ENCODE data around the gene OPRL1.
A peak's percentile ranks its signal among the peaks of the same experiment; 100 is the strongest.

Gene OPRL1

GRCh38 chr20:64092258-64093012 is 12.6 kb downstream of the OPRL1 start:
- H3K27ac ChIP-seq (ENCODE audit: low read depth, low read length, poor library complexity, severe bottlenecking), result no peak overlapping the region
- H3K36me3 ChIP-seq (ENCODE audit: insufficient read depth, low read length), result no peaks in the 10 kb centered on the region
- H3K9me2 ChIP-seq (ENCODE audit: low read depth, low read length), result no peaks in the 10 kb centered on the region
- no peak overlapping the region for H2AFZ ChIP-seq (ENCODE audit: low read length)
- H3K4me2 ChIP-seq (ENCODE audit: low read length), result peak overlapping the region; percentile 12; the same call in 1 of the 2 replicates
- H3K9ac ChIP-seq (ENCODE audit: low read length), result no peak overlapping the region
- H3K4me3 ChIP-seq (ENCODE audit: low read depth, low read length, poor library complexity, severe bottlenecking), result no peak overlapping the region
- 0 out of 2 replicates have a peak, but pooled peaks cover 3% of the 10 kb centered on the region for H3K9me3 ChIP-seq (ENCODE audit: low read length)
- H3F3A ChIP-seq (ENCODE audit: insufficient read depth, low read length), result no peaks in the 10 kb centered on the region
- no peak for TF ChIP-seq EZH2 (IDR thresholded peaks at IDR 0.05; ENCODE audit: borderline replicate concordance, low read length)
- TF ChIP-seq, protein P1, sequence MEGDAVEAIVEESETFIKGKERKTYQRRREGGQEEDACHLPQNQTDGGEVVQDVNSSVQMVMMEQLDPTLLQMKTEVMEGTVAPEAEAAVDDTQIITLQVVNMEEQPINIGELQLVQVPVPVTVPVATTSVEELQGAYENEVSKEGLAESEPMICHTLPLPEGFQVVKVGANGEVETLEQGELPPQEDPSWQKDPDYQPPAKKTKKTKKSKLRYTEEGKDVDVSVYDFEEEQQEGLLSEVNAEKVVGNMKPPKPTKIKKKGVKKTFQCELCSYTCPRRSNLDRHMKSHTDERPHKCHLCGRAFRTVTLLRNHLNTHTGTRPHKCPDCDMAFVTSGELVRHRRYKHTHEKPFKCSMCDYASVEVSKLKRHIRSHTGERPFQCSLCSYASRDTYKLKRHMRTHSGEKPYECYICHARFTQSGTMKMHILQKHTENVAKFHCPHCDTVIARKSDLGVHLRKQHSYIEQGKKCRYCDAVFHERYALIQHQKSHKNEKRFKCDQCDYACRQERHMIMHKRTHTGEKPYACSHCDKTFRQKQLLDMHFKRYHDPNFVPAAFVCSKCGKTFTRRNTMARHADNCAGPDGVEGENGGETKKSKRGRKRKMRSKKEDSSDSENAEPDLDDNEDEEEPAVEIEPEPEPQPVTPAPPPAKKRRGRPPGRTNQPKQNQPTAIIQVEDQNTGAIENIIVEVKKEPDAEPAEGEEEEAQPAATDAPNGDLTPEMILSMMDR (IDR thresholded peaks at IDR 0.05; ENCODE audit: low read length), result no peak
- H3K4me1 ChIP-seq (ENCODE audit: insufficient read depth, low read length, severe bottlenecking), result no peaks in the 10 kb centered on the region
- no peaks in the 10 kb centered on the region for H4K20me1 ChIP-seq (ENCODE audit: insufficient read depth, low read length)
- no peaks in the 10 kb centered on the region for H3K79me2 ChIP-seq (ENCODE audit: insufficient read depth, low read length)
- H3K27me3 ChIP-seq (ENCODE audit: insufficient read depth, low read length), result peaks cover 6% of the 10 kb centered on the region; the same call in 1 of the 2 replicates

GRCh38 chr20:64093013-64093503 is 13.2 kb downstream of the OPRL1 start:
- H3K4me1 ChIP-seq (ENCODE audit: insufficient read depth, low read length, severe bottlenecking), result no peaks in the 10 kb centered on the region
- H3K36me3 ChIP-seq (ENCODE audit: insufficient read depth, low read length), result no peaks in the 10 kb centered on the region
- H3K9me3 ChIP-seq (ENCODE audit: low read length), result no peaks in the 10 kb centered on the region
- H4K20me1 ChIP-seq (ENCODE audit: insufficient read depth, low read length), result no peaks in the 10 kb centered on the region
- no peak overlapping the region for H2AFZ ChIP-seq (ENCODE audit: low read length)
- H3K79me2 ChIP-seq (ENCODE audit: insufficient read depth, low read length), result no peaks in the 10 kb centered on the region
- TF ChIP-seq, protein P1 (IDR thresholded peaks at IDR 0.05; ENCODE audit: low read length), result no peak
- no peak for TF ChIP-seq EZH2 (IDR thresholded peaks at IDR 0.05; ENCODE audit: borderline replicate concordance, low read length)
- no peak overlapping the region for H3K4me3 ChIP-seq (ENCODE audit: low read depth, low read length, poor library complexity, severe bottlenecking)
- H3K27ac ChIP-seq (ENCODE audit: low read depth, low read length, poor library complexity, severe bottlenecking), result no peak overlapping the region
- peaks cover under 1% of the 10 kb centered on the region; the same call in 1 of the 2 replicates for H3K27me3 ChIP-seq (ENCODE audit: insufficient read depth, low read length)
- no peaks in the 10 kb centered on the region for H3K9me2 ChIP-seq (ENCODE audit: low read depth, low read length)
- H3F3A ChIP-seq (ENCODE audit: insufficient read depth, low read length), result no peaks in the 10 kb centered on the region
- H3K9ac ChIP-seq (ENCODE audit: low read length), result no peak overlapping the region
- no peak overlapping the region for H3K4me2 ChIP-seq (ENCODE audit: low read length)

GRCh38 chr20:64095455-64095854 is 15.6 kb downstream of the OPRL1 start:
- Histone ChIP-seq H3K27ac (ENCODE audit: low read depth, low read length, poor library complexity, severe bottlenecking) (no peak overlapping the region), H3K4me2 (ENCODE audit: low read length) (no peak overlapping the region), H3K4me3 (ENCODE audit: low read depth, low read length, poor library complexity, severe bottlenecking) (no peak overlapping the region), H3K9me2 (ENCODE audit: low read depth, low read length) (no peaks in the 10 kb centered on the region), H3K9me3 (ENCODE audit: low read length) (no peaks in the 10 kb centered on the region), H3K27me3 (ENCODE audit: insufficient read depth, low read length) (no peaks in the 10 kb centered on the region), H3K36me3 (ENCODE audit: insufficient read depth, low read length) (no peaks in the 10 kb centered on the region), H2AFZ (ENCODE audit: low read length) (no peak overlapping the region), H3K9ac (ENCODE audit: low read length) (no peak overlapping the region), H3K79me2 (ENCODE audit: insufficient read depth, low read length) (no peaks in the 10 kb centered on the region), H3F3A (ENCODE audit: insufficient read depth, low read length) (no peaks in the 10 kb centered on the region), H4K20me1 (ENCODE audit: insufficient read depth, low read length) (no peaks in the 10 kb centered on the region), H3K4me1 (ENCODE audit: insufficient read depth, low read length, severe bottlenecking) (peaks cover 16% of the 10 kb centered on the region)
- no peak for TF ChIP-seq EZH2 (IDR thresholded peaks at IDR 0.05; ENCODE audit: borderline replicate concordance, low read length)
- TF ChIP-seq, protein P1 (IDR thresholded peaks at IDR 0.05; ENCODE audit: low read length), result no peak
